Colon (tissue), 2 donors: ENCODE results near the gene HOXD12.

Experiments
- FAIRE-seq: peaks from 2 replicates; lab custom pipeline; 2012; peaks lifted over from hg19 to GRCh38; lab: Jason Lieb, UNC
- donor health status: control.
- donor health status: control.

HOXD12 gene

DNA sequence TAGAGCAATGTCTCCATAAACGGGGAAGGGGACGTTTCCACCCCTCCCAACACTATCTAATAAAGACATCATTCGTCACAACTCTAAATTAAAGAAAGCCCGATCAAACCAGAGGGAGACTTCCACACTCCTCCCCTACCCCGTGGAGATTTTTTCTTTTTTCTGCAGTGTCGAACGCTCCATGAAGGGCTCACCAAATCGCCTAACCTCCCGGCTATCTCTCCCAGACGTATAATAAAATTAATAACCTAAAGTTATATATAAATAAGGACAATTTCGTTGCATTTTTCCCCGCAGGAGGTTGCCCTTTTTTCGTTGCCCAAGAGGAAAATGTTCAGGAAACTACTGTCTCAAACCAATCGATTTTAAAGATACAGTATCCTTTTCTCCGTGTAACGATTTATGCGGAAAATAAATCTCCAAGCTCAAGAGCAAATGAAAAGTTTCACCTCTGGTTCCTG, 18.2 kb upstream of the HOXD12 start:
- no peak for FAIRE-seq

DNA sequence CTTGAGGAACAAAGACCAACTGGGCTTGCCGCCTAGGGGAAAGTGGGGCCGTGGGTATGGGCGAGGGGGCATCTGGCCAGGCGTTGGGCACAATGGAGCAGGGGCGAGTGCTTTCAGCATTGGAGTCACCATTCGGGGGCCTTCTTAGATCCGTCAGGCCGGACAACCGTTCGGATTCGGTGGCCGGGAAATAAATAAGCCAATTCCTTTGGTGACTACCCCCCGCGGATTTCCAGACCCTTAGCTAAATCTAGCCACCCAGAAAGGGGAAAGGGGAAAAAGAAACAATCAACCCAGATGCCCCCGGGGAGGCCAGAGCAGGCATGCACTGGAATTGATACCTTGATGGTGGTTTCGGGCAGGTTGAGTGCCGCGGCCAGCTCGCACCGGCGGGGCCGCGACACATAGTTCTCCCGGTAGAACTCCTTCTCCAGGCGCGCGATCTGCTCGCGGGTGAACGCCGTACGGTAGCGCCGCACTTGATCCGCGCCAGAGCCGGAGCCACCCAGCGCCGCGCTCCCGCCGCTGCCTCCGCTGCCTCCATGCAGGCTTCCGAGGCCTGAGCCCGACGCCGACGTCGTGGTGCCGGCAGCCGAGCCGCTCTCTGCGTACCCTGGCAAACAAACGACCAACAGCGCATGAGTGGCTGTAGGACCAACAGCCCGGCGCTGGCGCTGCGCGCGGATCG, 17.6 kb upstream of the HOXD12 start:
- FAIRE-seq = no peak

DNA sequence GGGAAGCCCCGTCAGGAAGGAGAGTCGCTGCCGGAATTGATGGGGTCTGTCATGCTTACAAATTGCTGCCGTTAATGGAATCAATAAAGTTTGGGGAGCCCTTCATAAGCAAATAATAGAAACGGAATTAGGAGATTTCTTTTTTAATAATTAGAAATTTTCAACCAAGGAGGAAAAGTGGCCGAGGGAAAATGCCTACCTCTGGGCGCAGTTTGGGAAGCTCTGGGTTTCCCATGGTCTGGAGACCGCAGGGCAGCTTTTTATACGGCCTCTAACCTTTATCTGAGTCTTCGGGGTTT, 17.1 kb upstream of the HOXD12 start:
- FAIRE-seq = no peak

DNA sequence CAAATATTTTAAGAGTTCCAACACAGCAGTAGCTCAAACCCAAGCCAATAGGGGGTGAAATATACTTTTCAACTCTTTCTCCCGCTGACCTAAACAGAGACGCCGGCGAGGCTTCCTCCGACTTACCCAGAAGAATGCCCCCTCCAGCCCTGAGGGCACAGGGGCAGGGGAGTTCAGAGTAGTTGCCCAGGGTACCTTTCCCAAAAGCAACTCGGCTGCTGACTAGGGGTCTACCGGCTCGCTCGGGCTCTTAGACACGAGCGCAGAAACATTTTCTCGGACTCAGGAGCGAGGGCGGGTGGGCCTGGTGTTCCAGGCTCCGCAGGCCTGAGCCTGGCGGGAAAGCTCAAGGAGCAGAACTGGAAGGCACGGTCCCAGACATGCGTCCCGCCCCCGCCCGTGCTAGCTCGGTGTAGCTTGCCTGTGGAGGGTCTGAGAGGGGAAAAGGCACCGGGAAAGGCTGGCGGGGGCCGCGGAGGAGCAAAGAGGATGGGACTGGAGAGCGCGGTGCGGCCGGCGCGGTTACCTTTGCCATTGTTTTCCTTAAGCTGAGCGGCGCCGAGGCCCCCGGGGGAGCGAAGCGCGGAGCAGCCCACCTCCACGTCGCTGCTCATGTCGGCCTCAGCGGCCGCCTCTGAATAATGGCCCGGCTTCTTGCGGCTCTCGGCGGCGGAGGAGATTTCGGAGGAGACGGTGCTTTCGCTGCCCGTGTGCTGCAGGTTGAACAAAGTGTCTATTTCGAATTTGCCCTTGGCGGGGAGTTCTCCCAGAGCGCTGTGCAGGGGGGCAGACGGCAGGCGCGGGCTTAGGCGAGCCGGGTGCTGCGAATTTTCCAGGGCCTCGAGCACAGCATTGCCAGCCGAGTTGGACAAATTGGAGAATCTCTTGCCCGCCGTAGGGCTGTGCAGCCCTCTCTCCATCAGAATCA, 16.5 kb upstream of the HOXD12 start:
- no peak for FAIRE-seq

DNA sequence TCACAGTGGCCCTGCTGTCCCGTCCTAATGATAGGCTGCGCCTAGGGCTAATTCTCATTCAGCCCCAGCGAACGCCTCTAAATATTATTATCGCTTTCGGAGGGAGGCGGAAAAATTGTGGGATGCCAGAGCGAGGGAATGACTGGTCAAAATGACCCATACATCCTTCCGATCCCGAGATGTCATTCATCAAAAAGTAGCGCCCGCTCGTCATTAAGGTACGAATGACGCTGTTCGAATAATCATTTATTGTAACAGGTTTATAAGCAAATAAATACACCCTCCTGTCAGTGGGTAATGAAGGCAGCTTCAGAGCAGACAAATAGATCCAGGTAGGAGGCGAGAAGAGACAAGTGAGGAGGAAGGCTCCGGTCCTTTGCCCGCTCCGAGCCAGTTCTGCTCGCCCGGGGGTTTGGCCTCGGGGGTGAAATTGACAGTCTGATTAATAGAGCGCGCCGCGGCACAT, 15.8 kb upstream of the HOXD12 start, which contains the start of gene EVX2:
Gene EVX2, minus strand, starts transcription at position 167 of the 466 bp plus-strand sequence. CDS start 186 bp downstream, outside the sequence.
- FAIRE-seq = no peak

DNA sequence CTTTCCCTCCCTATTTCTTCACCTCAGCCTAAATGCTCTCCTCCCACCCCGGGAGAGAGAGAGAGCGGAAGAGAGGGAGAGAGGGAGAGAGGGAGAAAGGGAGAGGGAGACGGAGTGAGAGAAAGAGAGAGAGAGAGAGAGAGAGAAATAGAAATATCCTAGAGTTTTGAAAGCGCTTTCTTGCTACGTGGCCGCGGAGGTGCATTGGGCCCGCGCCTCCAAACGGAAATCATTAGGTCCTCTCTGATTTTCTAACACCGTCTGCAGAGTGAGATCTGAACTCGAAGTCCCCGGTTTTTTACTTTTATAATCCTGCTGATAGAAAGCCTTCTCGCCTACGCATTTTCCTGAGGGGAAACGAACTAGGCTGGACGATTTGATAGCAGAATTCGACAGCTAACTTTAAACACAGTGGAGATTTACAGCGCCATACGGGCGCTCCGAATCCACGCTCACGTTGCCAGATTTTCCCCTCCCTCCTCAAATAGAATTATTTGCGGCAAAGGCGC, 14.9 kb upstream of the HOXD12 start:
- no peak for FAIRE-seq

DNA sequence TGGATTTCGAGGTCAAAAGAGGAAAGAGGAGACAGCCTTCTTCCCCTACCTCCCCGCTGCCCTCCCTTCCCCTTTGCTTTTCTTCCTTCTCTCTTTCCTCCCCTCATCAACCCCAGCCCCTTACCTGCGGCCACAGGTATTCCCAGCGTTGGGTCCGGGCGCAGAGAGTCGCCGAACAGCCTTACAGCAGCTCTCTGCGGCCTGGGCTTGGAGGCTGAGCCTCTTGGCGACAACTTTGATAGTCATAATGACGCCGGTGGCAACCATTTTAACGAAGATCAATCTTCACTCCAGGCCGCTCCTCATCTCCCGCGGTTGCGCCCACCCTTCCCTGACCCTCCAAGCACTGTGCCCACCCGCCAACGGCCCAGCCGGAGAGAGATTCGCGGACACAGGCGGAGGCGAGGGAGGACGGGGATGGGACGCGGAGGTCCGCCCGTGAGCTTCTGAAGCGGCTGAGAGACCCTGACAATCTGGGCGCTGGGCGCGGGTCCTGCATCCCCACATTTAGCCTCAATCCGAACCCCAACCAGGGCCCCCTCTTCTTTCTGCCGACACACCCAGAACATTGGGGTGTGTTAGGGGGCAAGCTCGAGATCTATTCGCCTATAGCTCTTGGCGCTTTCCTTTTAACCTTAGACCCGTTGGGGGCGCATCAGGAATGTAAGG, 14.3 kb upstream of the HOXD12 start:
- FAIRE-seq = no peak

DNA sequence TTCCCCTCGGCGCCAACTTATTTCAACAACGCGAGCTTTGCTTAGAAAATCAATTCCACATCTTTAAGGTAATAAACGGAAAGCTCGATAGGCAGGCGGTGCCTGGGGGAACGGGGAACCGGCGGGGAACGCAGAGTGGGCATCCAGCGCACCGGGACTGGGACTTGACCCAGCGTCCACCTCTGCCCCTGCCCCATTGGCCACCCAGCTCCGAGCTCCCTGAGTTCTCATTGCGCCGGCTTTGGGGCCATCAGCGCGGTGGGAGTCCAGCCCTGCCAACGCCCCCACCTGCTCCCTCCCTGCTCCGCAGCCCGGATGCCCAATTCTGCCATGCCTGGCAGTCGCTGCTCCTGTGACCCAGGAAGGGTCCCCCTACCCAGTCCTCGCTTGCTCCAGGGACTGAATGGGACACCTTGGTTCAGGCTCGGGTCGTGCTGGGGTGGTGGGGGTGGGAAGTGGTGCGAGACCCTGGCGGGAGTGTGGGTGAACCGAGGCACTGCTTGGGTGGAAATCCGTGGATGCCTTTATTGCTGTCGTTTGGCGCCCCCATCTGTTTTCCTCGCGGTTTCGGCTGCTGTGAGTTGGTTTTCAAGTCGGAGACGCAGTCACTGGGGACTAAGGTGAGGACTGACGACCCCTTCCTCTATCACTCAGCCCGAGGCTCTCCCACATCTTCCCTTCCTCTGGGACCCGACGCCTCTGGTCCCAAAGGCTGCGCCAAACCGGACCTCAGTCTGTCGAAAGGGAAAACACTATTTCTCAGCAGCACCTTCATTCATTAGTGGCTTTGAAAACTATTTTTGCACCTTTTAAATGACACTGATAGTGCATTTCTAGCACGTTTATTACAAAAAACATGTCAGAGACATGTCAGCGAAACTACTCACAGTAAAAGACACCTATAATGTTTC, 13.5 kb upstream of the HOXD12 start:
- no peak for FAIRE-seq

DNA sequence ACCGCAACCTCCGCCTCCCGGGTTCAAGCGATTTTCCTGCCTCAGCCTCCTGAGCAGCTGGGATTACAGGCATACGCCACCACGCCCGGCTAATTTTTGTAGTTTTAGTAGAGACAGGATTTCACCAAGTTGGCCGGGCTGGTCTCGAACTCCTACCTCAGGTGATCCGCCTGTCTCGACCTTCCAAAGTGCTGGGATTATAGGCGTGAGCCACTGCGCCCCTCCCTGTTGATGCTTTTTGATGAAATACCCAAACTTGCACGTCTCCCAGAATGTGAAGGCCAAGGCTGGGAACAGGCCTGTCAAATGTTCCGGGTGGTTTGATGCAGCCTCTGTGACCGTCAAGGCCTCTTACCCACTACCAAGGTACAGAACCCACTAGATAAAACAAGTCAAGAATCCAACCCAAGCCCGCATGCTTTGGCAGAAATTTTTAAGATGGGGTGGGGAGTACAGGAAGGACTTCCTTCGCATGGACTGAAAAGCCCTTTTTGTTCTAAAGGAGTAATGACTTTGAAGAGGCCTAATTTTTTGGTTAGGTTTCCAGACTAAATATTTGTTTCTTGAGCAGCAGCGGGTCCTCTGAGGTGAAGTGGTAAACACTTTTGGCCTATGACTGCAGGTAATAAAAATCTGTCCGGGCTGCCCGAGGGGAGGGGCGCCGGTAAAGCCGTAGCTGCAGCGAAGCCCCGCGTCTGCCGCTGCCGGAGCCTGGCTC, 12.1 kb upstream of the HOXD12 start:
- no peak for FAIRE-seq

DNA sequence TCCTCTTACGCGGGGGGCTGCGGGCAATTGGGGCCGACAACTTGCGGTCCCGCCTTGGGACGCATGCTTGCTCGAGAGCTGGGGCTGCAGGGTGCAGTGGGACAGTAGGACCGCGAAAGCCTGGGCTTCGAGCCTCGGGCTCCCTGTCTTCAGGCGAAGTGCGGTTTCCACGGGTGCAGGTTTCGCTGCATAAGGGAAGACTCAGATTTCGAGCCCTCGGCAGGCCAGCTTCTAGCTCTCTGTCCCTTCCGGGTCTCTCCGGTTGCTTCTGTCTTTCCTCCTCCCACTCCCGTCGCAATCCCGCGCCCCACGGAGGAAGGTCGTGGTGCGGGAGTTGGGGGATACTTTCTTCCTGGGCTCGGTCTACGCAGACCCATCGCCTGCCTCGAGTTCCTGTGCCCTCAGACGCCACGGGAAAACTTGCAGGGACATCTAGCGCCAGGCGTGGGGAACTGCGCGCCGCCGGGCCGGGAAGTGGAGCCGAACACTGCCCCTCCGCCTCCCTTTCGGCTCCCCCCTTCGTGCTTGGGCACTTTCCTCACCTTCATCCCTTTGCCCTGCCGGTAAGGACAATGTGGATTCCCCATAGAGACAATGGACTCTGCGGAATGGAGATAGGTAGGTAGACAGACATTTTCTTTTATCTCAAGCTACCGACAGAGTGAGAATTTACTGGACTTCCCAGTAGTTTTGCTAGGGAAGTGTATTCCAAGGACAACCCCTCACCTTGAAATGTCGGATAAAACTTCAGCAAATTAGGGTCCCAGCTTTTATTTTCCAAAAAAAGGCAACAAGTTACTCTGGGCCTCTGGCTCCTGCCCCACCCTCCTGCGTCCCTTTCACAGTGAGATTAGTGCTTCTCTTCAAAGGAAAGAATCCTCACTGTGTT, 11.3 kb upstream of the HOXD12 start:
- FAIRE-seq = no peak

DNA sequence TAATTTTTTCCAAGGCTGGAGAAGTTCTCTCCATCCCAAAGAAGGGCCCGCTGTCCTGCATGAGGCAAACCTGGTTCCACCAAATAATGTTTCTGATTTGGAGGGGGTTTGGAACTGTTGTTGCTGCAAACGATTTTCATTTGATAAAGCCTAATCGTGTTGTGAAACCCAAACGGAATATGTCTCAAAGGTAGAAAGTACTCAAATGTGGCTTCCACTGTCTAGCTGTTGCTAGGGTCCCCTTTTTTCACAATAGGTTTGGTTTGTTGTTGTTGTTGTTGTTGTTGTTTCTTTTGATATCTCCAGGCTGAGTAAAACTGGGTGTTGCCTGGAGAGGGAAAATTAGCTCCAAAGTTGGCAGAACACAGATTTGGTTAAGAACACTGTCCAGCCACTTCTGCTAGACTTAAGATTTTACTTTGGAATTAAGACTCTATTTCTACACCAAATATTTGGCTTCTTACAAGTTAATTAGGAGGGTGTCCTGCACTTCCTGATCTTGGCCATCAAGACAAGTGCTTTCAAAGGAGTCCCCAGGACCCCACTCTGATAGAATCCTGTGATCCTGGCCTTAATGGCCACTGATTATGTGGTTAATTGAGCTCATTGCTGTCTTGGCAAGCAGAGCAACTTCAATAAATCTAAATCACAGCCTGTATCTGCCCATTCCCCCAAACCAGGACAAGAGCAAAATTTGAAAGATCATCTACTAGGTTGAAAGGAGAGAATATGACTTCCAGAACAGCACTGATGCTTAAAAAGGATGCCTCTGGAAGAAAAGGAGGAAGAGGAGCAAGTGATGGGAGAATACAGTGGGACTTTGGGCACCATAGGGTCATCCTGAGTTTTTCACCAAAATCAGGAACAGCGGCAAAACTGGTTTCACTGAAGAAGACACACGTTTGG, 10.4 kb upstream of the HOXD12 start:
- FAIRE-seq = no peak

DNA sequence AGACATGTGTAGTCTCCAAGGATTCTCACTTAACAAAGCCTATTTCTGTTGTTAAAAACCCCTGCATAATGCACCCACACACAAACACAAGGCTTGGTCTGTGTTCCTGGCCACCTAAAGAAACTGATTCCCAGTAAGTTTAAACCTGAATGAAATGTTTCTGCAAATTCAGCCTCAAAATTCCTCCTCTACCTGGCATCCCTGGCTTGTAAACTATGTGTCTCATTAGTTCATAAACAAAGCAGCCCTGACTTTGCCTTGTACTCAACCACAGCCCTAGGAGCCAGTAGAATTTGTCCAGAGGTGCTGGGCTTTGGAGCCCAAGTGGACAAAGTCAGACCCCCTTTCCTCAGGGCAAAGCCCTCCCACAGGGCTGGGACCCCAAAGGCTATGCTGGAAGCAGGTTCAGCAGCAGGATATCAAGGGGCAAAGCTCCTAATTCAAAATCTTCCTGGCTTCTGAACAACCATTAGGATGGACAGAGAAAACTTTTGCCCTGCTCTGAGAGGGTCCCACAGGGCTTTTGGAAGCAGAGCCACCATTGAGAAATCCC, 9.7 kb upstream of the HOXD12 start:
- no peak for FAIRE-seq

DNA sequence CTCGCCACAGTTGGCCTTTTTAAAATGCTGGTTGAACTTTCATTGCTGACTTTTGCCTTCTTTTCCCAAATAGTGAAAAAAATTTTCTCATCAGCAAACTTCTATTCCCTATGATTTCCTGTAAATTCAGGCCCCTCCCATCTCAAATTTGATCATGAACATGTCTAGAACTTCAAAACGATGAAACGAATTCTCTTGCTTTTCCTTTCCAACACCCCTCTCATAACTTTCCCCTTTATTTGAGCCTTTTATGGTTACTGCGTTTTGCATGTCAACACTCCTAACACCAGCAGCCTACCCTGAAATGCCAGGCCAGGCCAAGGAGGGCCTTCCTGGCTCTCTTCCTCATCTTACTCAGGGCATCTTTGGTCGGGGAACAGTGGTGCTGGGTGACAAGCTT, 8.7 kb upstream of the HOXD12 start:
- no peak for FAIRE-seq

DNA sequence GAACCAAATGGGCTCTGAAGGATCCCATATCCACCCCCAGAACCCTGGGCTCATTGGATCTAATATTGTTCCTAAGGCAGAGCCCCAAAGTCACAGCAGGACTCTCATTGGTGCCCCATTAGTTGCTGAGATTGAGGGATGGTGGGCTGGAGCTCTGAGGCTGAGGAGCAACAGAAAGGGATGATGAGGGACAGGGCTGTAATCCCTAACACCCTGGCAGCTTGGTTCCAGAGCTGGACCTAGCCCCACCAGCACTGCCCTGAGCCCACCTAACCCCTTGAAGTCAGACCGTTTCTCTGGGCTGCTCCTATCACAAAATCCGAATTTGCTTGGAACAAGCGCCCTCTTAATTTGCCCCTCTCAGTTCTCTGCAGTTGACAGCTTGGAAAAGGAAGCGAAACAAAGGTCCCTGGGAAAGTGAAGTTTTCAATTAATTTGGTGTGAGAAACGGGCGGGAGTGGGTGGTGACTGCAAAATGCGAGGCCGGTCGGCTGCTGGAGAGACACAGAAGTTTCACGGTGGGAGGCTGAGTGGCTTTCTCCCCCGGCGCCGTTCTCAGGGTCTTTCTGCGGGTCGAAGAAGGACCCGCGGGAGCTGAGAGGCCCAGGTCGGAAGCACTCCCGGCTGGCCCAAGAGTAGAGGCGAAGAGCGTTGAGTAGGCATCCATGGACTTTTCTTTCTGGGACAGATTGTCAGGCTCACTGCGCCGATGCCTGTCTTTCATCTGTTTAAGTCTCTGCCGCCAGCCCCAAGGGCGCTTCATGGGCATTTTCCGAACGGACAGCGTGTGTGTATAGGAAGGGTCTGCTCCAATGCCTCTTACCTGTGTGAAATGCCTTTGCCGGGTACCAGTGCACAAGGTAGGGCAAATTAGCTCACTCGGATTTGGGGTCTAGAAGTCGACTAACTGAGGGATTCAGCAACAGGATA, 8.0 kb upstream of the HOXD12 start:
- FAIRE-seq = no peak

DNA sequence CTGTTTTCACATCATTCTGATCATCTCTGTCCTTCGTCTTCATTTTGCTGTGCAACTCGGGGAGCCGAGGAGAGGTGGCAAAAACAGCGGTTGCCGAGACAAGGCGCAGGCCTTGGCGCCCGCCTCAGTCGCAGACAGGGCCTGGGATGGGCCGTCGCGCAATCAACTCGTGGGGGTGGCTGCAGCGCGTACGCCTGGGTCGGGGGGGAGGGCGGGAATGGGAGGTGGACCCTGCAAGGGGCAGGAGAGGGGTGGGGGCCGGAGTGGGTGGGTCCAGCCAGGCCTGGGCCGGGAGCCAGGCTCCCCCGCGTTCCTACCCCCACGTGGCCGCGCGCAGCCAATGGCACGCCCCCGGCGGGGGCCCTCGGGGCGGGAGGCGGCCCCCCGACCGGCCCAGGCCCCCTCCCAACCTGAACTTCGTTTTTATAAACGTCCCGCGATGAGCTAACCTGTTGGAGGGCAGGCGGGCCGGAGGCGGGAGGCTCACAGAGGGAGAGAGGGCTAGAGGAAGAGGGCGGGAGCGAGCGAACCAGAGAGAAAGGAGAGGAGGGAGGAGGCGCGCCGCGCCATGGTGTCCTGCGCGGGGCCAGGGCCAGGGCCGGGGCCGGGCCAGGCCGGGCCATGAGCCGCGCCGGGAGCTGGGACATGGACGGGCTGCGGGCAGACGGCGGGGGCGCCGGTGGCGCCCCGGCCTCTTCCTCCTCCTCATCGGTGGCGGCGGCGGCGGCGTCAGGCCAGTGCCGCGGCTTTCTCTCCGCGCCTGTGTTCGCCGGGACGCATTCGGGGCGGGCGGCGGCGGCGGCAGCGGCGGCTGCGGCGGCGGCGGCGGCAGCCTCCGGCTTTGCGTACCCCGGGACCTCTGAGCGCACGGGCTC, 7.1 kb upstream of the HOXD12 start, which contains the start of gene HOXD13:
Gene HOXD13, plus strand, starts transcription at position 452 of the 875 bp plus-strand sequence. Its CDS starts 170 bp downstream, at position 622.
- FAIRE-seq = no peak
